RKO (cell line): ENCODE results near the gene S100PBP.

ENCODE experiments used
- DNase-seq: peaks from one replicate; pipeline ENCODE4 v3.0.0-alpha.2; 2016; ENCODE audit warnings: low spot score

S100PBP gene

DNA sequence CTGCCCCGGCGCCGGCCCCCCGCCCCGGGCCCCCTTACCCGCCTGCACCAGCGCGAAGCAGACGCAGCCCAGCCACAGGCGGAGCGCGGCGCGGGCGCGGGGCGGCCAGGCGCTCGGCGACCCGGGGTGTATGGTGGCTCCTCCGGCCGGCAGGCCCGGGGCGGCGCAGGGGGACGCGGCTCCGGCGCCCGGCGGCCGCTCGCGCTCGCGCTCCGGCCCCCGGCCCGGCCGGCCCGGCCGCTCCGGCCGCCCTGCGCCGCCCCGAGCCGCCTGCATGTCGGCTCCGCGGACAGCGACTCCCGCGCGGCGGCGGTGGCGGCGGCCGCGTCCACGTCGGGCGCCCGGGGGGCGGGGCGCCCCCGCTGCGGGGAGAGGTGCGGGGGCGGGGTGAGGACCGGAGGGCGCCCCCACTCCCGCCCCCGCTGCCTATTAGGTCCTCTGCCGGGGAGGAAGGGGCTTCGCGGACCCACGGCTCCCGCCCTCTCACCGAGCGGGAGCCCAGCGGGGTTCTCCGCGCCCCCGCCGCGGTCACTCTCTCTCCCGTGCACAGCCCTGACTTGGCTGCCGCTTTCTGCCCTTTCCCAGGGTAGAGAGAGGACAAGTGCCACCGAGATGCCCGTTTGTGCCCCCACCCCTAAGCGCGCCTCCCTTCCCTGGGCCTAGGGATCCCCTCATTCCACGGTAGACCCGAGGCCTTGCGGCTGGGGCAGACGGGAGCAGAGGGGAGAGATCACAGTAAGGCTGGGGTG, 53.3 kb downstream of the S100PBP start, which contains the start of gene FNDC5:
Gene FNDC5, minus strand, starts transcription at position 298 of the 749 bp plus-strand sequence.
- DNase-seq = no peak

DNA sequence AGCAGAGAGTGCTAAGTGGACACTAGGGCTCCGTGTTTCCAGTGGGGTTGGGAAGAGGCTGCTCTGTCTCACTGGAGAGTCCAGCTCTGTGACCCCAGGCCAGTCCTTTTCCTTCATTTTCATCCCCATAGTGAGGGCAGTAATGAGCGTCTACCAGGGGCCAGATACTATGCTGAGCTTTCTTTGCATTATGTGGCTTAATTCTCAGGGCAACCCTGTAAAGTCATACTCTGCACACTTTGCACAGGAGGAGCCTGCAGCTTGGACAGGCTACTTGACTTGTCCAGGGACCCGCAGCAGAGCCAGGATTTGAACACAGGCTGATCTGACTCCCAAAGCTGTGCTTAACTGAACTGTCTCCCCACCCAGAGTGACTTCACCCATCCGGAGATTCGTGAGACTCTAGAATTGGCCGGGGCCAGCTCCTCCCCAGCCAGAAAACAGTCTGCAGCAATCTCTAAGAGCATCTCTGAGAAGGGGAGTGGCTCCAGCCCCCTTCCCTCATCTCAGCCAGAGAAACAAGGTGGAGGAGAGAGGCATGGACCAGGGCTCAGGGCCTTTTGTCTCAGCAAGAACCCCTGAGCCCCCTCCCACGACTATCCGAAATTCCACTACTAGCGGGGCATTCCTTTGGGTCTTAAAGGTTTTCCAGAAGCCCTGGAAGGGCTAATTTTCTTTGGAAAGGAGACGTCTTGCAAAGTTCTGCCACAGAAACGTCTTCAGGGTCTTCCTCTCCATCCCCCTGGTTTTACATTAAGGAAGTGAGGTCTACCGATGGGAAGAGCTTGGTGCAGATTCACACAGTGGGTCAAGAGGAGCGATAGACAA, 54.1 kb downstream of the S100PBP start:
- no peak for DNase-seq

DNA sequence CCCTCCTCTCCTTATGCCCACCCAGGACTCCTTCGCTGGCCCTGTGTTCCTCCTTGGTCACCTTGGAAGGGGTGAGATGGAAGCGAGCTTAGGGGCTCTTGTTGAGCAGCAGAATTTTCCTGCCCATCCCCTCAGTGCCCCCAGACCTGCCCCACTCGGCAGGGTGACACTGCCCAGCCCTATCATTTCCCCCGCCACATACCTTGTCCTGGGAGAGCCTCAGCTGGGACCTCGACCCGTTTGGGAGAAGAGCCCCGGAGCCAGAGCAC, 54.7 kb downstream of the S100PBP start:
- DNase-seq = no peak

DNA sequence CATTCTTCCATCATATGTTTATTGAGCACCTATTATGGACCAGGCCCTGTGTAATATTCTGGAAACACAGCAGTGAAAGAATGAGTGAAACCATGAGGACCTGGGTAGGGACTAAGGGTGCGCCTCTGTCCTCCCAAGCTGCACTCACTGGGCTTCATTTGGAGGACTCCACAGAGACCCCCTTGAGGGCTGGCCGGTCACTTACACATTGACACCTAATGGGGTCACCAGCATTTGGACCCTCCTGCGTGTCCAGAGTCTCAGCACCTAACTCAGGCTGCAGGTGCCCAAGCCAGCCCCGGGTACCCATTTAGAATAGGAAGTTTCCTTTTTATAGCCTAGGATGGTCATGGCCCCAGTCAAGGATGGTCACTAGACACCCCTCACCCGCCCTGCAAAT, 56.0 kb downstream of the S100PBP start:
- no peak for DNase-seq

DNA sequence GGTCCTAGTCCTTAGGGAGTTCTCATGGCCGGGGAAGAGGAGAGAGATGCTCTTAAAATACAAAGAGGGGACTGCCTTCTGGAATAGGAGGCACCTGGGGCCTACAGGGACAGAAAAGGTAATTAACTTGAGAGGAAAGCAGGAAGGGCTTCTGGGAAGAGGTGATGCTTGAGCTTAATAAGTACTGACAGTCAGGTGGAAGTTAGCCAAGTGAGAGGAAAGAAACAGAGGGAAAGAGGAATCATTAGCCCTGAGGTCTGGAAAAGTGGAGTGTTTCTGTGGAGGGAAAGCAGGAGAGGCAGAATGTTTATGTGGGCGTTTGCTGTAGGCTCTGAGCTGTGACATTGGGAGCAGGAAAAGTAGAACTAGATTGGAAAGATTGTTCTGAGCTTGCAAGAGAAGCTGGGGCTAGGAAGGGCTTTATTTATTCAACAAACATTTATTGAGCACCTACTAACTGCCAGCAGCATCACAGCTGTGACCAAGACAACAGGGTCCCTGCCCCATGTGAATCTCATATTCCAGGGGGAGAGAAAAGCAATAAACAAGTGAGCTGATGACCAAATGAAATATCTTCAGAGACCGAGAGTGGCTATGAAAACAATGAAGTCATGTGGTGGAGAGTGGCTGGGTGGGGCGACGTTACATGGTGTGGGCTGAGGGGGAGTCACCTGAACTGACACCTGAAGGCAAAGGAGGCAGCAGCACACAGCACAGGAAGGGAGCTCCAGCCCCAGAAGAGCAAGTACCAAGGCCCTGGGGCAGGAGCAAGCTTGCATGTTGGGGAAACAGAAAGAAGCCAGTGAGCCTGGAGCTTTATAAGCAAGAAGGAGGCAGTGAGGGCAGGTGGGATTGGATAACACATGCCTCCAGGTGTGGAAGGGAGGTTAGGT, 57.7 kb downstream of the S100PBP start:
- DNase-seq = no peak

DNA sequence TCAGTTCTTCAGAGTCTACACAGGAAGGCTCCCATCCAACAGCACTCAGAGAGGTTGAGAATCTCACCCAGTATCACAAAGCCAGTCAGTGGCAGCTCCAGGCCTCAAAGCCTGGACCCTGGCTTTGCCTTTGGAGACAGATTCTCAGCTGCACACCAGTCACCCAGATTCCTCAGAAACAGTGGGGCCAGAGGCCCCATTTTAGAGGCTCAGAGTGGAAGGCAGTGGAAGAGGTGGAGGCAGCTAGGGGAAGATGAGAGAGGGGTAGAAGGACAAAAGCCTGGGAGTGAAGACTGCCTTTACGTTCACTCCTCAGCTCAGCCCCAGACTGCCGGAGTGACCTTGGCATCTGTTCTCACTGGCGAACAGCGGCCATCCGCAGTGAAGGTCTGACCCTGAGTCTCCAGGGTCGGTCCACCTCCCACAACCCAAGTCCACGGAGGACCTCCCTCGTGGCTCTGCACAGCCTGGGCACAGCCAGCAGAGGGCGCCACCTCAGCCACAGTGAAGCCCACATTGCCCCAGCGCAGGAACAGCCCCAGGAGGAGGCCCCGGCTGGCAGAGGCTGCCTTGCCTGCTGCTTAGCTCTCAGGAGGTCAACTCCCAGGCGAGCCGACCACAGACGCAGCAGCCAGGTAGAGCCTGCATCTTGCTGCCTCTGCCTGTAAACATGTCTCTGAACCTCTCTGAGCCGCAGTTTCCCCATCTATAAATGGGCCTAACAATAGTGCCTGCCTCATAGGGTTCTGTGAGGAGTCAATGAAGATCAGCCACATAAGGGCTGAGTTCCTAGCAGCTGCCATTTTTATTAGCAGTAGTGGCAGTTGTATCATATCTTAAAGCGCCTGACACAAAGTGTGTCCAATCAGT, 59.1 kb downstream of the S100PBP start:
- DNase-seq = no peak

DNA sequence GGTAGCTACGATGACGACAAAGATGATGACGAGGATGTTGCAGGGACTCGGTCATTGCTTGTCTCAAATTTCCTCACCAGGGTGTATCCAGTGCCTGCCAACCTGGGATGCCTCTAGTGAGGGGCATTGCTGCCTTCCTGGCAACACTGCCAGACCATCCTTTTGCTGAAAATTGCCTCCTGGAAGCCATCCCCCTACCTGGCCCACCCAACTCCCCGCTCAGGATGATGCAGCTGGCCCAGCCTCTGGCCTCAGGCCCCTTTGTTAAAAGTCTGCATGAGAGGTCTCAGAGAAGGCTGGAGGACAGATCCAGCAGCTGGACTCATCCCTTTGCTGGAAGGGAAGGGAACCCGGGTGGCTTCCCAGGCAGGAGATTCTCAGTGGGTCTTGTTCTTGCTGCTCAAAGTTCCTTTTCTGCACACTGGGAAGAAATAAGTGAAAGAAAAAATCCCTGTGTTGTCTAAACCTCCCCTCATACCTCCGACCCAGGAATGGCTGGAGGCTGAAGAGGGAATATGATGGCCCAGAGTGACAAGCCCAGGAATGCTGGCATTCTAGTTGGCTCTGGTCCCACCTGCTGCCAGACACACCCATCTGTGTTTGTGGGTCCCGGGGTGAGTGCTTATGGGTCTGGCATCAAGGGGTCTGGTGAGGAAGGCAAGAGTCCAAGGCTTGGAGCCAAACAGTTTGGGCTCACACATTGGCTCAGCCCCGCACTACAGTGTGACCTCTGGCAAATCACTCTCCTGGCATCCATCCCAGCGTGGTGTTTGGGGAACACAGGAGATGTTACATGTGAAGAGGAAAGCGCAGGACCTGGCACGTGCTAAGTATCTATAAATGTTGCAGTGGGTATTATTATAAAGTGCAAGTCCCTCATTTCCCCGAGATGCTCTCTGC, 60.0 kb downstream of the S100PBP start:
- no peak for DNase-seq

DNA sequence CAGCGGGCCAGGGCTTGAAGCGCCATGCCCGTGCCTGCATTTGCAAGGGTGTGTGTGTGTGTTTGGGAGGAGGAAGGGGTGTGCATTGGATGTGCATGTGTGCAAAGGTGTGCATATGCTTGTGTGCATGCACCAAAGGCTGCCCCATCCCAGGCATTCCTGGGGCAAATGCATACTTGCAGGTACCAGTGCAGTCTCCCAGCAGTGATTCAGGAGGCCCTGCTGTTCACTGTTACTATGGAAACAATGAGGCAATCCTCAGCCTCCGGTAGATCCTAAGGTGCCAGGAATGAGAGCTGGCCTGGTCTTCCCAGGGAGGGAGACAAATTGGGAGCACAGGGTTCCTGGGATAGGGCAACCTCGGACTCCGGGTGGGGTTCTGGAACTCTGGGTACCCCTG, 60.7 kb downstream of the S100PBP start:
- DNase-seq = peak; percentile 26

DNA sequence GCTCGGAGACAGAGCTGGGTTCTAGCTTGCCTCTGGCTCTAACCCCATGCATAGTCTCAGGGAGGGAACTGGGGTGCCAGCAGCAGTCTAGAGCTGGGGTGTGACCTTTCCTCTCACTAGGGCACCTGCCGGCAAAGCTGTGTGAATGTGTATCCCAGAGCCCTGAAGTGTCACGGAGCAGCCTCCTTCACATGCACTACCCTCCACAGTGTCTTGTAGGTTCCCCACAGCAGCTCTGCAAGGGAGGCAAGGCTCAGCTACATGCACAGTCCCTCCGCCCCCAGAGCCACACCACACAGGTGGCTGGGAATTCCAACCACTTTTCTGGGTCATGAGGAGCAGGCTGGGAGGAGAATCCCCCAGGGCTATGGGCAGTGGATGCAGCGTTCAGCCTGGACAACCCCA, 61.2 kb downstream of the S100PBP start:
- no peak for DNase-seq

DNA sequence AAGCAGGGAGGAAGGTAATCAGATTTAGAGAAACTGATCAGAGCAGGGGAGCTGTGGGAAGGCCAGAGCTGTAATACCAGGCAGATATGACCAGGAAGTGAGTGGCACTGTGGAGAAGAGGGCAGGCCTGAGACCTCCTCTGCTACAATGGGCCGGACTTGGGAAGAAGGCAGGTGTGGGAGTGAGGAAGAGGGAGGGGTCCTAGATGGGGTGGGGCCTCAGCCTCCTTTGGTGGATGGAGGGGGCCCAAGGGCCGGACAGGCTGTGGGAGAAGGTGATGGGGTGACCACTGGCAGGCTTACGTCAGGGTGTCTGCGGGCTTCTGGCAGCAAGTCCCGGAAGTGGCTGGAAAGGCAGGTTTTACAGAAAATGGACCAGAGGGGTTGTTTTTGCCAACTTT, 63.8 kb downstream of the S100PBP start:
- no peak for DNase-seq

DNA sequence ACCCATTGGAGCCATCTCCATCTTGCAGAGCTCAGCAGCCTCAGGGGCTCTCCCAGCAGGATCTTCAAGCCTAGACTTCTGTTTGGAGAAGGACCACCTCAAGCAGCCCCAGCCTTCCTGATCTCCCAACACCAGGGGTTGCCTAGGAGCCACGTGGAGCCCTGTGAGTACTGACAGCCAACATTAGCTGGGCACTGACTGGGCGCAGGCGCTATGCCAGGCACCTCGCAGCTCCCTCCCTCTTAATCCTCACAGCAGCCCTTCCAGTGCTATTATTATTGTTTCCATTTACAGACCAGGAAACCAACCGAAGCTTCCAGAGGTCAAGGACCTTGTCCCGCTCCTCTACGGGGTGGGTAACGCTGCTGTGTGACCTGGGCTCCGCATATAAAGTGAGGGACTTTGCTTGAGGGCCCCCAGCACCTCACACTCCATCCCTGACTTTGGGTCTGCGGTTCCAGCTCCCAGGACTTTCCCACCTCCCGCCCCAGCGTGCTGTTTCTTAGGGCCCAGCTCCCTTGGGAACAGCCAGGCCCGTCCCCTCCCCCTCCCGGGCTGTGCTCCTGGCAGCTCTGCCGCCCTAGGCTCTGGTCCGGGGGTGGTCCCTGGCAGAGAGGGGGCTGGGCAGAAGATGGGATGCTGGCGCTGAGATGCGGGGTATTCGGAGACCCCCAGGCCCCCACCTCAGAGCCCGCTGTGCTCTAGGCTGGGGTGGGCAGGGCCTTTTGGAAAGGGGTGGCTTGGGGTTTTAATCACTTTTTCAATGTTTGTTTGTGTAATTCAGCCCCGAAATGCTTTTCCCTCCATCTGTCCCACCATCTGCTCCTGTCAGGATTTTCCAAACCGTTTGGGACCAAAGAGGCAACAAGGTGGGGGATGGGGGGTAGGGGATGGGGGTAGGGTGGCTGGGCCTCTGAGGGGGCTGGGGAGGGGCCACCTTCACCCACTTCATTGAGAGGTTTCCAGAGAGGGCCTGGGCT, 64.7 kb downstream of the S100PBP start:
- DNase-seq = no peak

DNA sequence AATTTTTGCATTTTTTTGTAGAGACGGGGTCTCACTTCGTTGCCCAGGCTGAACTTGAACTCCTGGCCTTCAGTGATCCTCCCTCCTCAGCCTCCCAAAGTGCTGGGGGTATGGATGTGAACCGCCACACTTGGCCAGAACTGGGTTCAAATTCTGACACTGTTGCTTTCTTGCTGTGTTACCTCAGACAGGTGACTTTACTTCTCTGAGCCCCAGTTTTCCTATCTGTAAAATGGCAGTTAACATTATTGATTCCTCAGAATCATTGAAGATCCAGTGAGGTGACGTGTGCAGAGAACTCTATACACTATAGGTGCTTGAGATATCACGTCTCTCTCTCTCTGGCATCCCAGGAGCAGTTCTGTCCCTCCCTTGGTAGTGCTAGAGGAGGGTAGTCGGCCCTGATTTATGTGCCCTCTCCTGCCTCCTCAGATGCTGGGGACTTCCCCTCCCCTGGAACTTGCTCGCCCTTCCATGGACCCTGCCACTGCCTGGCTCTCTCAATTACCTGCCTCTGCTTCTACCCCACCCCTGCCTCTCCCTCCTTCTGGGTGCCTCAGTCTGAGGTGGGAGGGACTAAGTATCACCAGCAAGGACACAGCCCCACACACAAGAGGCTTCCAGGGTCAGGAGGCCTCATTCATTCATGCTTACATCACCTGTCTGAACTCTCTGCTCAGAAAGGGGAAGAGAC, 66.0 kb downstream of the S100PBP start:
- DNase-seq = no peak

DNA sequence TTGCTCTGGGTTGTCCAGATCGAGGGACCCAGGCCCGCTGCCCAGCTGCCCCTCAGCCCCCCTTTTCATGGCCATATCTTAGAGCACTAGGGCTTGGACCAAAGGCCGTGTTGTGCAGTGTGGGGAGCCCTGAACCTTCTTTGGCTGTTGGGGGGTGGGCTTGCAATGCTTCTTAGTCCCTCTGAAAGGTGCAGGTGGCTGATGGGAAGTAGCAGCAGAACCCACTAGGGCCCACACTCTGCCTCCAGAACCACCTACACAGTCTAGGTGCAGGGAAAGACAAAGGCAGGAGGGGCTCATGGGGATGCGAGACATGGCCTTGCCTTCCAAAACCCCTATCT, 66.5 kb downstream of the S100PBP start:
- no peak for DNase-seq

DNA sequence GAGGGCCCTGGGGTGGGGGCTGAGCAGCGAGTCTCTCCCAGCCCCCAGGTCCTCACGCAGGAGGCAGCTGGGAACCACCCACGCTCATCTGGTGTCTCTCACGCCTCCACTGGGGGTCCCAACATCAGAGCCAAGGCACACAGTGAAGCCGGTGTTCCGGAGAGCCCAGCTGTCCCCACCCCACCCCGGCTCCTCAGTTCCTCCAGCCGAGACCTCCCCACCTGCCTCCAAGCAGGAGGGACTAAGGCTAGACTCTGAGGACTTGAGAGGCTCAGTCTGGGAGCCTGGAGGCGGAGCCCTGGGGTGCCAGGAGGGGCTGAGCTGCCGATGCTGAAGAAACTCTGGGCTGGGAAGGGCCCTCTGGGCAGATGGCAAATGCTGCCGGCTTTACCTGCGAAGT, 67.3 kb downstream of the S100PBP start:
- DNase-seq = no peak

DNA sequence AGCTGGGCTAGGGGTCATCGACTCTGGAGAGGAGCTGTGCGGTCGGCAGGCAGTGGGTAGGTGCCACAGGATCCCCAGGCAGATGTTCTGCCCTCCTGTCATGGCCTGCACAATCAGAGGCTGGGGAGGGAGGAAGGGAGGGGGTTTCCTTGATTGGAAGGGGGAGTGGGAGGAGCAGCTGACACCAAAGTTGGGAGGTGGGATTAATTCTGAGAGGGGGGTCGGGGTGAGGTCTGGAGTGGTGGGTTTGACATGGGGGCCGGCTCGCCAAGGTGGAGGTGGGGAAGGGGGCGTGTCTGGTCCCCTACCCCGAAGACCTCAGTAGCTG, 68.2 kb downstream of the S100PBP start:
- no peak for DNase-seq

DNA sequence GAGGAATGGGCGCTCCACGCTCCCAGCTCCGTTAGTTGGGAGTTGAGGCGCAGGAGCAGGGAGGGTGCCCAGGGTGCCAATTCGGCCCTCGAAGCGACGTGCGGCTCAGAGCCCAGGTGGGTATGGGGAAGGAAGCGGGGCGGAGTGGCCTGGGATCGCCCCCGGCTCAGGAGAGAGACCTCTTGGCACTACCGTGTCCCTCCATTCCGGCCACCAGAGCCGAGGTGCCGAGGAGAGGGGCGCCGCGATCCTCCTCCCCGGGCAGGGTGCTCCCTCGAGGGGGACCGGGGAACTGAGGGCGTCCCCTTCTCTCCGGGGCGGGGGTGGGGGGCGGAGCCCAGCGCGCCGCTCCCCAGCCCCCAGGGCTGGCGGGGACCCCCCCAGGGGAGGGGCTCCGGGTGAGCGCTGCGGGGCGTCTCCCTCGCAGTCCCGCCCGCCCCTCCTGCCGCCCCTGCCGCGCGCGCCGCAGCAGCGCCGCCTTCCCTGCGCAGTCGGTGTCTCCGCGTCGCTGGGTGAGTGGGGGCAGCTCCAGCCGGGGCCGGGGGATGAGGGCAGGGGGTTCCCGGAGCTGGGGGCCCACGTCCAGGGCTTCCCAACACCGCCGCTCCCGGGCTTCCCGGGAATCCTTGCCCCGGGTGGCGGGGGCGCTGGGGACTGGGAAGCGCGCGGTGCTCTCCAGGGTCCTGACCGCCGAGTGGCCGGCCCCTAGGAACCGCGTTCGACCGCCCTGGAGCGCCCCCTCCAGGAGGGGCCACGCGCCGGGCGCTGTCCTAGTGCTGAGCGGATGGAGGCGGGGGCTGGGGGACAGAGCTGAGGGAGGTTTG, 68.8 kb downstream of the S100PBP start, which contains the start of gene HPCA:
Gene HPCA, plus strand, starts transcription at position 488 of the 824 bp plus-strand sequence. CDS start 2,408 bp downstream, outside the sequence.
- no peak for DNase-seq

DNA sequence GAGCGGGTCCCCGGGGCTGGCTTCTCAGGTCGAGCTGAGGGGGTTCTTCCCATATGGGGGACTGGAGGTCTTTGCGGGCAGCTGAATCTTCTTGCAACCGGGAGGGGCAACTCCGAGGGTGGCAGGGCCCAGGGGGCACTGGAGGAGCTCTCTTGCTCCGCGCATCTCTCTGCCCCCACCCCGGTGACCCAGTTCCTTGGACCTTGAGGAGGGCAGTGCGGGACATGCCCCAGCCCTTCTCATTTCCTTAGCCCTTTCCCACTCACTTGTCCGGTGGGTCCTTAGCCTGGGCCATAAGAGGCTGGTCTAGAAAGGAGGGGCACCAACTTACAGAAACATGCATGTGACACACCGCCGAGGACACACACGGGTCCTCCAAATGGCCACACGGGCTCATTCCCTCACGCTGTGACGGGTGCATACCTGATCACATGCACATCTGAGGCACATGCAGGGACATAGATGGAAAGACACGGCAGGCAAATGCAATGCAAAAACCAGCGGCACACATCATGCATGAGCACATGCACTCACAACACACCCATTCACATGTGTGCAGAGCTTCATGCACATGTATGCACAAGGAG, 69.5 kb downstream of the S100PBP start:
- DNase-seq = no peak

DNA sequence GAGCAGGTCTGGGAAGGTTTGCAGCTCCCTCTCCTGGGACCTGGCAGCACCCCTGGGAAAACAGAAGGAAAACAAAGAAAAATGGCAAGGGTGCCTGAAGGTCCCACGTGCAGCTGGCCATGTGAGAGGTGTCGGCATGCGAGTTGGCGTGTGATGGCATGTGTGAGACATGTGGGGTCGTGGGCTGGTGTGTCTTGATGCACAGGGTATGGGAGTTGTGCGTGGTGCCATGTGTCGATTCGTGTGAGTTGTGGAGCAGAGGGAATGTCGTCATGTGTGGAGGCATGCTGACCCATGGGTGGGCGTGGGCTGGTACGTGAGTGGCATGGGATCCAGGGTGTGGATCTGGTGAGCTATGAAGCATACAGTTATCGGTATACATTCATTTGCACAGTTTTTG, 70.2 kb downstream of the S100PBP start:
- no peak for DNase-seq
